ENCODE results near the gene PREX1.

Gene PREX1

GRCh38 chr20:48630342-48631075 is 197.3 kb downstream of the PREX1 start:
- no peak overlapping the region for H3K9ac ChIP-seq (ENCODE audit: insufficient read length, low read depth)
- no peak overlapping the region for H3K4me3 ChIP-seq (ENCODE audit: insufficient read length, low read depth)
- DNase-seq (ENCODE audit: low read depth, low spot score) = no peak
- H3K27me3 ChIP-seq (ENCODE audit: insufficient read depth, insufficient read length) = no peaks in the 10 kb centered on the region
- TF ChIP-seq YY1 (IDR thresholded peaks at IDR 0.05; ENCODE audit: insufficient read depth, insufficient read length) = no peak
- no peak for TF ChIP-seq ZNF274 (IDR thresholded peaks at IDR 0.05; ENCODE audit: low read depth, low read length)
- no peak for TF ChIP-seq SUZ12 (IDR thresholded peaks at IDR 0.05; ENCODE audit: extremely low read depth, insufficient read depth, insufficient read length)
- H3K36me3 ChIP-seq (ENCODE audit: insufficient read depth, insufficient read length, low read length) = peaks cover 14% of the 10 kb centered on the region
- peaks cover 8% of the 10 kb centered on the region for H3K4me1 ChIP-seq (ENCODE audit: insufficient read depth, insufficient read length)
- no peaks in the 10 kb centered on the region for H3K9me3 ChIP-seq (ENCODE audit: insufficient read depth, low read length)

- no peak for DNase-seq (ENCODE audit: low read depth, low spot score)
- Histone ChIP-seq H3K27me3 (ENCODE audit: insufficient read depth, insufficient read length) (no peaks in the 10 kb centered on the region), H3K9ac (ENCODE audit: insufficient read length, low read depth) (no peak overlapping the region), H3K9me3 (ENCODE audit: insufficient read depth, low read length) (no peaks in the 10 kb centered on the region), H3K4me3 (ENCODE audit: insufficient read length, low read depth) (no peak overlapping the region), H3K4me1 (ENCODE audit: insufficient read depth, insufficient read length) (peaks cover 8% of the 10 kb centered on the region), H3K36me3 (ENCODE audit: insufficient read depth, insufficient read length, low read length) (peaks cover 18% of the 10 kb centered on the region)
- TF ChIP-seq SUZ12 (IDR thresholded peaks at IDR 0.05; ENCODE audit: extremely low read depth, insufficient read depth, insufficient read length) (no peak), ZNF274 (IDR thresholded peaks at IDR 0.05; ENCODE audit: low read depth, low read length) (no peak), YY1 (IDR thresholded peaks at IDR 0.05; ENCODE audit: insufficient read depth, insufficient read length) (no peak)
Measured at GRCh38 chr20:48629960-48630315, 197.9 kb downstream of the PREX1 start.

- Histone ChIP-seq H3K4me1 (ENCODE audit: insufficient read depth, insufficient read length) (peaks cover 13% of the 10 kb centered on the region), H3K9ac (ENCODE audit: insufficient read length, low read depth) (no peak overlapping the region), H3K9me3 (ENCODE audit: insufficient read depth, low read length) (no peaks in the 10 kb centered on the region), H3K27me3 (ENCODE audit: insufficient read depth, insufficient read length) (no peaks in the 10 kb centered on the region), H3K4me3 (ENCODE audit: insufficient read length, low read depth) (no peak overlapping the region), H3K36me3 (ENCODE audit: insufficient read depth, insufficient read length, low read length) (peaks cover 22% of the 10 kb centered on the region)
- no peak for TF ChIP-seq ZNF274 (IDR thresholded peaks at IDR 0.05; ENCODE audit: low read depth, low read length)
- TF ChIP-seq YY1 (IDR thresholded peaks at IDR 0.05; ENCODE audit: insufficient read depth, insufficient read length) = no peak
- TF ChIP-seq SUZ12 (IDR thresholded peaks at IDR 0.05; ENCODE audit: extremely low read depth, insufficient read depth, insufficient read length) = no peak
- no peak for DNase-seq (ENCODE audit: low read depth, low spot score)
Measured at GRCh38 chr20:48629069-48629959, 198.5 kb downstream of the PREX1 start.

GRCh38 chr20:48627737-48628128 is 200.1 kb downstream of the PREX1 start:
- Histone ChIP-seq H3K27me3 (ENCODE audit: insufficient read depth, insufficient read length) (no peaks in the 10 kb centered on the region), H3K36me3 (ENCODE audit: insufficient read depth, insufficient read length, low read length) (peaks cover 28% of the 10 kb centered on the region), H3K9me3 (ENCODE audit: insufficient read depth, low read length) (no peaks in the 10 kb centered on the region), H3K4me3 (ENCODE audit: insufficient read length, low read depth) (no peak overlapping the region), H3K9ac (ENCODE audit: insufficient read length, low read depth) (no peak overlapping the region), H3K4me1 (ENCODE audit: insufficient read depth, insufficient read length) (peaks cover 14% of the 10 kb centered on the region)
- TF ChIP-seq YY1 (IDR thresholded peaks at IDR 0.05; ENCODE audit: insufficient read depth, insufficient read length) (no peak), ZNF274 (IDR thresholded peaks at IDR 0.05; ENCODE audit: low read depth, low read length) (no peak), SUZ12 (IDR thresholded peaks at IDR 0.05; ENCODE audit: extremely low read depth, insufficient read depth, insufficient read length) (no peak)
- DNase-seq (ENCODE audit: low read depth, low spot score) = no peak

GRCh38 chr20:48626938-48627736 is 200.7 kb downstream of the PREX1 start:
- peaks cover 14% of the 10 kb centered on the region for H3K4me1 ChIP-seq (ENCODE audit: insufficient read depth, insufficient read length)
- H3K4me3 ChIP-seq (ENCODE audit: insufficient read length, low read depth) = no peak overlapping the region
- DNase-seq (ENCODE audit: low read depth, low spot score) = no peak
- H3K9ac ChIP-seq (ENCODE audit: insufficient read length, low read depth) = no peak overlapping the region
- H3K9me3 ChIP-seq (ENCODE audit: insufficient read depth, low read length) = no peaks in the 10 kb centered on the region
- peaks cover 28% of the 10 kb centered on the region for H3K36me3 ChIP-seq (ENCODE audit: insufficient read depth, insufficient read length, low read length)
- H3K27me3 ChIP-seq (ENCODE audit: insufficient read depth, insufficient read length) = no peaks in the 10 kb centered on the region
- no peak for TF ChIP-seq YY1 (IDR thresholded peaks at IDR 0.05; ENCODE audit: insufficient read depth, insufficient read length)

GRCh38 chr20:48626226-48626937 is 201.4 kb downstream of the PREX1 start:
- H3K4me1 ChIP-seq (ENCODE audit: insufficient read depth, insufficient read length) = peaks cover 19% of the 10 kb centered on the region
- H3K27me3 ChIP-seq (ENCODE audit: insufficient read depth, insufficient read length) = no peaks in the 10 kb centered on the region
- no peak overlapping the region for H3K9ac ChIP-seq (ENCODE audit: insufficient read length, low read depth)
- H3K4me3 ChIP-seq (ENCODE audit: insufficient read length, low read depth) = no peak overlapping the region
- no peaks in the 10 kb centered on the region for H3K9me3 ChIP-seq (ENCODE audit: insufficient read depth, low read length)
- DNase-seq (ENCODE audit: low read depth, low spot score) = no peak
- peaks cover 28% of the 10 kb centered on the region for H3K36me3 ChIP-seq (ENCODE audit: insufficient read depth, insufficient read length, low read length)
- TF ChIP-seq SUZ12 (IDR thresholded peaks at IDR 0.05; ENCODE audit: extremely low read depth, insufficient read depth, insufficient read length) = no peak
- no peak for TF ChIP-seq ZNF274 (IDR thresholded peaks at IDR 0.05; ENCODE audit: low read depth, low read length)
- TF ChIP-seq YY1 (IDR thresholded peaks at IDR 0.05; ENCODE audit: insufficient read depth, insufficient read length) = no peak

Measured in NT2/D1 (cell line).